Measurements from ENCODE around the gene ZNF575.

The ZNF575 gene

GRCh38 chr19:43540381-43540780 is 7.4 kb downstream of the ZNF575 start:
- no peaks in the 10 kb centered on the region for H3K9me3 ChIP-seq
- no peak overlapping the region for H3K27ac ChIP-seq
- TF ChIP-seq CTCF (IDR thresholded peaks at IDR 0.05): no peak
- intact Hi-C loops (cut with DNase I; ENCODE audit: low total_unique reads): no loop called here
- no peaks in the 10 kb centered on the region for H3K27me3 ChIP-seq
- no peak overlapping the region for H3K4me3 ChIP-seq
- peaks cover 43 to 87% (median 66%) of the 10 kb centered on the region in 3 donors for H3K36me3 ChIP-seq
- no peak for DNase-seq
- peaks cover 0 to 6% (median 2%) of the 10 kb centered on the region in 4 donors for H3K4me1 ChIP-seq

GRCh38 chr19:43541920-43542650 is 9.1 kb downstream of the ZNF575 start:
- Histone ChIP-seq H3K4me3 (no peak overlapping the region), H3K9me3 (no peaks in the 10 kb centered on the region), H3K36me3 (peaks cover 45 to 94% (median 75%) of the 10 kb centered on the region in 3 donors), H3K4me1 (no peaks in the 10 kb centered on the region), H3K27ac (no peak overlapping the region), H3K27me3 (no peaks in the 10 kb centered on the region)
- TF ChIP-seq CTCF (IDR thresholded peaks at IDR 0.05): no peak
- intact Hi-C loops (cut with DNase I; ENCODE audit: low total_unique reads): no loop called here
- no peak for DNase-seq

- Histone ChIP-seq H3K4me1 (no peaks in the 10 kb centered on the region), H3K27me3 (no peaks in the 10 kb centered on the region), H3K36me3 (peaks cover 34 to 74% (median 60%) of the 10 kb centered on the region in 3 donors), H3K27ac (no peak overlapping the region), H3K9me3 (no peaks in the 10 kb centered on the region), H3K4me3 (no peak overlapping the region)
- TF ChIP-seq CTCF (IDR thresholded peaks at IDR 0.05): no peak
- no peak for DNase-seq
- intact Hi-C loops (cut with DNase I; ENCODE audit: low total_unique reads): no loop called here
These were observed 11.1 kb downstream of the ZNF575 start for GRCh38 chr19:43544077-43544476.

- H3K27ac ChIP-seq: no peak overlapping the region
- no peak for TF ChIP-seq CTCF (IDR thresholded peaks at IDR 0.05)
- no peaks in the 10 kb centered on the region for H3K4me1 ChIP-seq
- no peak for DNase-seq
- H3K4me3 ChIP-seq: no peak overlapping the region
- H3K9me3 ChIP-seq: no peaks in the 10 kb centered on the region
- H3K27me3 ChIP-seq: no peaks in the 10 kb centered on the region
- peaks cover 28 to 67% (median 54%) of the 10 kb centered on the region in 3 donors for H3K36me3 ChIP-seq
- intact Hi-C loops (cut with DNase I; ENCODE audit: low total_unique reads): no loop called here
These were observed 12.3 kb downstream of the ZNF575 start for GRCh38 chr19:43545276-43545675.

GRCh38 chr19:43545981-43546380 is 13.0 kb downstream of the ZNF575 start:
- no peak for TF ChIP-seq CTCF (IDR thresholded peaks at IDR 0.05)
- H3K9me3 ChIP-seq: no peaks in the 10 kb centered on the region
- no peak overlapping the region for H3K4me3 ChIP-seq
- intact Hi-C loops (cut with DNase I; ENCODE audit: low total_unique reads): no loop called here
- no peak for DNase-seq
- H3K4me1 ChIP-seq: no peaks in the 10 kb centered on the region
- peaks cover 35 to 67% (median 57%) of the 10 kb centered on the region in 3 donors for H3K36me3 ChIP-seq
- H3K27ac ChIP-seq: no peak overlapping the region
- no peaks in the 10 kb centered on the region for H3K27me3 ChIP-seq

Measured in tibial artery (tissue), 4 donors.